Neural cell (in vitro differentiated cells): Measurements from ENCODE around the gene INO80E. TPM values are rescaled to one million over a fixed set of nuclear protein-coding genes. Genes with fewer than 3 reads are reported as not detected.

ENCODE experiments used
- H2AFZ ChIP-seq: fragments of 200-600, 300-800 bp; sonication (generic), shearing (Covaris generic); 2 replicates; pipeline ENCODE4 v1.6.0; 2014; ENCODE audit warnings: low read depth, mild to moderate bottlenecking, antibody characterized with exemption, low read length, moderate library complexity
- H3F3A ChIP-seq: fragments of 200-600 bp; shearing (Covaris generic); 2 replicates; pipeline ENCODE4 v1.6.1; 2016; ENCODE audit warnings: mild to moderate bottlenecking, moderate library complexity, mixed read lengths, antibody characterized with exemption, low read length; ENCODE audit not compliant: insufficient read depth, poor library complexity, severe bottlenecking
- H3K27ac ChIP-seq: fragments of 200-600, 300-800 bp; sonication (generic), shearing (Covaris generic); 2 replicates; pipeline ENCODE4 v1.5.1; 2014; ENCODE audit warnings: mild to moderate bottlenecking, low read length, moderate library complexity
- H3K27me3 ChIP-seq: fragments of 300-800, 200-600 bp; sonication (generic), shearing (Covaris generic); 2 replicates; pipeline ENCODE4 v1.6.0; 2014; ENCODE audit warnings: mild to moderate bottlenecking, low read depth, low read length, moderate library complexity; ENCODE audit not compliant: insufficient read depth
- H3K36me3 ChIP-seq: fragments of 300-800, 200-600 bp; sonication (generic), shearing (Covaris generic); 2 replicates; pipeline ENCODE4 v1.5.1; 2014; ENCODE audit warnings: mild to moderate bottlenecking, antibody characterized with exemption, low read length, moderate library complexity; ENCODE audit not compliant: insufficient read depth
- H3K4me2 ChIP-seq: fragments of 300-800, 200-600 bp; sonication (generic), shearing (Covaris generic); 2 replicates; pipeline ENCODE4 v1.6.0; 2014; ENCODE audit warnings: mild to moderate bottlenecking, low read length
- H3K4me3 ChIP-seq: fragments of 300-800, 200-600 bp; sonication (generic), shearing (Covaris generic); 2 replicates; pipeline ENCODE4 v1.5.1; 2014; ENCODE audit warnings: mild to moderate bottlenecking, low read length, moderate library complexity
- H3K79me2 ChIP-seq: fragments of 200-600 bp; shearing (Covaris generic); replicated peaks from 2 replicates; pipeline ENCODE4 v1.6.0; 2014; ENCODE audit warnings: mild to moderate bottlenecking, low read length, moderate library complexity; ENCODE audit not compliant: insufficient read depth
- H3K9ac ChIP-seq: fragments of 300-800, 200-600 bp; sonication (generic), shearing (Covaris generic); 2 replicates; pipeline ENCODE4 v1.6.1; 2016; ENCODE audit warnings: mild to moderate bottlenecking, low read length, mixed read lengths
- H3K9me2 ChIP-seq: fragments of 200-600 bp; shearing (Covaris generic); 2 replicates; pipeline ENCODE4 v1.6.1; 2016; ENCODE audit warnings: mild to moderate bottlenecking, low read length, mixed read lengths; ENCODE audit not compliant: insufficient read depth
- H3K9me3 ChIP-seq: fragments of 200-600, 300-800 bp; sonication (generic), shearing (Covaris generic); 2 replicates; pipeline ENCODE4 v1.6.1; 2016; ENCODE audit warnings: mild to moderate bottlenecking, mixed run types, low read length, moderate library complexity, mixed read lengths
- H4K20me1 ChIP-seq: fragments of 200-600 bp; shearing (Covaris generic); 2 replicates; pipeline ENCODE4 v1.6.1; 2016; ENCODE audit warnings: mild to moderate bottlenecking, mixed run types; ENCODE audit not compliant: insufficient read depth
- CTCF ChIP-seq: fragments of 450-650 bp; IDR thresholded peaks from 2 replicates; pipeline ENCODE4 v1.5.1; 2014; ENCODE audit warnings: antibody characterized with exemption, mild to moderate bottlenecking, moderate library complexity; ENCODE audit not compliant: poor library complexity, severe bottlenecking
- EP300 ChIP-seq: fragments of 450-650 bp; conservative IDR thresholded peaks from 2 replicates; pipeline ENCODE4 v1.6.1; 2014; ENCODE audit warnings: antibody characterized with exemption, mild to moderate bottlenecking, moderate library complexity; ENCODE audit not compliant: poor library complexity, severe bottlenecking
- EZH2 ChIP-seq: fragments of 200-600, 300-800 bp; shearing (Covaris generic), sonication (generic); IDR thresholded peaks from 2 replicates; pipeline ENCODE4 v1.6.1; 2014; ENCODE audit warnings: antibody characterized with exemption, low read length, borderline replicate concordance, mild to moderate bottlenecking; ENCODE audit not compliant: insufficient read depth, poor library complexity, severe bottlenecking
- MXI1 ChIP-seq: fragments of 450-650 bp; conservative IDR thresholded peaks from 2 replicates; pipeline ENCODE4 v1.6.1; 2014; ENCODE audit warnings: antibody characterized with exemption, mild to moderate bottlenecking; ENCODE audit not compliant: poor library complexity, severe bottlenecking
- POLR2AphosphoS5 ChIP-seq: IDR thresholded peaks from 2 replicates; pipeline ENCODE4 v1.6.1; 2012
- RAD21 ChIP-seq: fragments of 450-650 bp; conservative IDR thresholded peaks from 2 replicates; pipeline ENCODE4 v1.6.1; 2014; ENCODE audit warnings: antibody characterized with exemption, mild to moderate bottlenecking, moderate library complexity
- REST ChIP-seq: IDR thresholded peaks from 2 replicates; pipeline ENCODE4 v1.6.1; 2012; ENCODE audit warnings: borderline replicate concordance
- SMC3 ChIP-seq: fragments of 450-650 bp; conservative IDR thresholded peaks from 2 replicates; pipeline ENCODE4 v1.6.1; 2014; ENCODE audit warnings: antibody characterized with exemption, mild to moderate bottlenecking, moderate library complexity; ENCODE audit not compliant: poor library complexity
- TAF1 ChIP-seq: IDR thresholded peaks from 2 replicates; pipeline ENCODE4 v1.6.1; 2012; ENCODE audit warnings: low read depth
- polyA plus RNA-seq: library from polyadenylated mRNA; depleted of rRNA; stranded (reverse); fragments of >200 nt; gene quantifications from 2 replicates; pipeline ENCODE4 v1.2.3, GENCODE V29; 2014

The INO80E gene
- polyA plus RNA-seq, 1 donor from 2014 or later = 130 TPM

GRCh38 chr16:29985271-29985811 is 10.7 kb upstream of the INO80E start:
- Histone ChIP-seq H3K36me3 (no peaks in the 10 kb centered on the region), H4K20me1 (no peaks in the 10 kb centered on the region), H3K79me2 (no peaks in the 10 kb centered on the region), H3K9me3 (no peaks in the 10 kb centered on the region), H3K27me3 (no peaks in the 10 kb centered on the region), H2AFZ (no peak overlapping the region), H3K4me2 (no peak overlapping the region), H3K9me2 (no peaks in the 10 kb centered on the region), H3K4me3 (no peak overlapping the region), H3K27ac (no peak overlapping the region), H3F3A (no peaks in the 10 kb centered on the region), H3K9ac (no peak overlapping the region)
- TF ChIP-seq TAF1 (no peak), REST (no peak), MXI1 (no peak), CTCF (no peak), RAD21 (no peak), EP300 (no peak), SMC3 (no peak), POLR2AphosphoS5 (no peak), EZH2 (no peak)

GRCh38 chr16:29986231-29986630 is 9.8 kb upstream of the INO80E start:
- H3K9ac ChIP-seq = no peak overlapping the region
- TF ChIP-seq CTCF (no peak), SMC3 (no peak), RAD21 (no peak), TAF1 (no peak), POLR2AphosphoS5 (no peak), EZH2 (no peak), MXI1 (no peak), EP300 (no peak), REST (no peak)
- no peaks in the 10 kb centered on the region for H3K9me3 ChIP-seq
- no peak overlapping the region for H3K4me3 ChIP-seq
- no peaks in the 10 kb centered on the region for H4K20me1 ChIP-seq
- no peaks in the 10 kb centered on the region for H3K79me2 ChIP-seq
- H3K27ac ChIP-seq = no peak overlapping the region
- no peak overlapping the region for H3K4me2 ChIP-seq
- no peaks in the 10 kb centered on the region for H3K36me3 ChIP-seq
- no peaks in the 10 kb centered on the region for H3K9me2 ChIP-seq
- H2AFZ ChIP-seq = no peak overlapping the region
- no peaks in the 10 kb centered on the region for H3K27me3 ChIP-seq
- no peaks in the 10 kb centered on the region for H3F3A ChIP-seq
